ENCODE measurements around the gene HIF1AN.
"Not testable (repeated sequence)": the region's sequence is repeated elsewhere in the genome, so short reads cannot be mapped to it uniquely, and the experiment has no call there.

The HIF1AN gene

DNA sequence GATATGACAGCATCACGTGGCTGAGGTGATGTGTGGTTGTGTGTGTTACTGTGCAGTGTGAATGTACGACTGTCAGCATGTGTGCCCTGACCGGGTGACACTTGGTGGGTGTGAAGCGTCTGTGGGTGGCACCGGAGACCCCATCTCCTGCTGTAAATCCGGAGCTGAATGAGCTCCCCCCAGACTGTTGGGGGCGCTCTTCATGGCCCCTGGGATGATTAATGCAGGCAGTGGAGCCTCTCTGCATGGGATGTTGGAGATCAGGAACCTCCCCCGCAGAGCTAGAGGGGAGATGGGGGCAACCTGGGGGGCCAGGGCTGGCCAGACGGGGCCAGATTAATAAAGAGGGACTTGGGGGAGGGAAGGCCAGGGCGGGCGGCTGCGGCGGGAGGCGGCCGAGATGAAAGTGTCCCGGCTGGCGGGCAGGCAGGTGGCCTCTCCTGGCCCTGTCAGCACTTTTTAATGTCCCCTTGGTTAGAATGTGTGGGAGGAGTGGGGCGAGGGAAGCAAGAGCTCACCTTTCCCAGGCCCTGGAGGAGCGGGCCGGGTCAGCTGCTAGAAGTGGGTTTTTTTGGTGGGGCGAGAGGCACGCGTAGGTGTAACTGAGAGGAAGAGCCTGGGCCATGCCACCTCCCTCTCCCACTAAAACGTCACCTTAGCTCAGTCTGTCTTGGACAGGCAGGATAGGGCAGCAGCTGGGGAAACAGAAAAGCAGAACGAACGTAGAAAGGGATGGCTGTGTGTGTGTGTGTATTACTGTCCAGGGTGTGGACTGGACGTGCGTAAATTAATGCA is 34.1 kb downstream of the HIF1AN start:
- TF ChIP-seq PAX5 (IDR thresholded peaks at IDR 0.05; ENCODE audit: insufficient read depth, low read length, severe bottlenecking) (no peak), POLR2AphosphoS5 (IDR thresholded peaks at IDR 0.05; ENCODE audit: low read depth, low read length) (no peak), TAF1 (IDR thresholded peaks at IDR 0.05; ENCODE audit: low read depth, low read length) (no peak), POLR2A (IDR thresholded peaks at IDR 0.05; ENCODE audit: low read depth, low read length) (no peak), SPI1 (IDR thresholded peaks at IDR 0.05; ENCODE audit: low read depth, low read length) (no peak), POU2F2 (IDR thresholded peaks at IDR 0.05; ENCODE audit: low read depth, low read length) (no peak)
- DNase-seq (ENCODE audit: insufficient read length, low spot score) = no peak
- FAIRE-seq = no peak

DNA sequence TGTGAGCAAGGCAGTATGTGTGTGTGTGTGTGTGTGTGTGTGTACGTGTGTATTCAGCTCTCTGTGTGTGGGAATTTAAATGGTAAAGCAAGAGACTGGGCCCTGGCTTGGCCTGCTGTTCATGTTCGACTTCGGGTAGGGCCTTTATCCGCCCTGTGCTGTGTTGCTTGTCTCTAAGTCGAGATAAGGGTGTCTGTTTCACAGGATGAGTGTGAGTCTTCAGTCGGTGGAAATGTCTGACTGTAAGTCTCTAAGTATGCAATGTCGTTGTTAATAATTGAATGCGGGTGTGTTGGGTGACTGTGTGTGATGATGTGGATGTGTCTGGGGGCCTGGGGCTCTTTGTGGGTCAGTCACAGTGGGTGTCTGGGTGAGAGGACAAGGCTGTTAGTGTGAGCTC is 34.8 kb downstream of the HIF1AN start:
- no peak for TF ChIP-seq POLR2A (IDR thresholded peaks at IDR 0.05; ENCODE audit: low read depth, low read length)
- TF ChIP-seq POLR2AphosphoS5 (IDR thresholded peaks at IDR 0.05; ENCODE audit: low read depth, low read length) = no peak
- no peak for TF ChIP-seq SPI1 (IDR thresholded peaks at IDR 0.05; ENCODE audit: low read depth, low read length)
- TF ChIP-seq TAF1 (IDR thresholded peaks at IDR 0.05; ENCODE audit: low read depth, low read length) = no peak
- no peak for TF ChIP-seq PAX5 (IDR thresholded peaks at IDR 0.05; ENCODE audit: insufficient read depth, low read length, severe bottlenecking)
- no peak for TF ChIP-seq POU2F2 (IDR thresholded peaks at IDR 0.05; ENCODE audit: low read depth, low read length)
- FAIRE-seq (no peak), DNase-seq (ENCODE audit: insufficient read length, low spot score) (no peak)

- no peak for FAIRE-seq
Measured at GRCh38 chr10:100571084-100571856, 35.5 kb downstream of the HIF1AN start.

GRCh38 chr10:100575146-100575545 is 39.4 kb downstream of the HIF1AN start:
- FAIRE-seq; DNase-seq (ENCODE audit: insufficient read length, low spot score): not testable (repeated sequence)

More at GRCh38 chr10:100571084-100571856, 35.5 kb downstream of the HIF1AN start:
- no peak for DNase-seq (ENCODE audit: insufficient read length, low spot score)
- TF ChIP-seq POLR2A (IDR thresholded peaks at IDR 0.05; ENCODE audit: low read depth, low read length) = no peak
- TF ChIP-seq POU2F2 (IDR thresholded peaks at IDR 0.05; ENCODE audit: low read depth, low read length) = no peak
- no peak for TF ChIP-seq SPI1 (IDR thresholded peaks at IDR 0.05; ENCODE audit: low read depth, low read length)
- TF ChIP-seq TAF1 (IDR thresholded peaks at IDR 0.05; ENCODE audit: low read depth, low read length) = no peak
- TF ChIP-seq PAX5 (IDR thresholded peaks at IDR 0.05; ENCODE audit: insufficient read depth, low read length, severe bottlenecking) = no peak
- no peak for TF ChIP-seq POLR2AphosphoS5 (IDR thresholded peaks at IDR 0.05; ENCODE audit: low read depth, low read length)

- FAIRE-seq (no peak), DNase-seq (ENCODE audit: insufficient read length, low spot score) (no peak)
- TF ChIP-seq TAF1 (IDR thresholded peaks at IDR 0.05; ENCODE audit: low read depth, low read length) (no peak), POLR2AphosphoS5 (IDR thresholded peaks at IDR 0.05; ENCODE audit: low read depth, low read length) (no peak), POU2F2 (IDR thresholded peaks at IDR 0.05; ENCODE audit: low read depth, low read length) (no peak), PAX5 (IDR thresholded peaks at IDR 0.05; ENCODE audit: insufficient read depth, low read length, severe bottlenecking) (no peak), SPI1 (IDR thresholded peaks at IDR 0.05; ENCODE audit: low read depth, low read length) (no peak)
Measured at GRCh38 chr10:100575585-100576281, 40.0 kb downstream of the HIF1AN start.

- no peak for DNase-seq (ENCODE audit: insufficient read length, low spot score)
- TF ChIP-seq POLR2A (IDR thresholded peaks at IDR 0.05; ENCODE audit: low read depth, low read length) (no peak), POLR2AphosphoS5 (IDR thresholded peaks at IDR 0.05; ENCODE audit: low read depth, low read length) (no peak), TAF1 (IDR thresholded peaks at IDR 0.05; ENCODE audit: low read depth, low read length) (no peak), POU2F2 (IDR thresholded peaks at IDR 0.05; ENCODE audit: low read depth, low read length) (no peak), PAX5 (IDR thresholded peaks at IDR 0.05; ENCODE audit: insufficient read depth, low read length, severe bottlenecking) (no peak), SPI1 (IDR thresholded peaks at IDR 0.05; ENCODE audit: low read depth, low read length) (no peak)
- no peak for FAIRE-seq
Measured at GRCh38 chr10:100576282-100576635, 40.5 kb downstream of the HIF1AN start.

GRCh38 chr10:100579261-100580090 is 43.7 kb downstream of the HIF1AN start:
- DNase-seq (ENCODE audit: insufficient read length, low spot score) (no peak), FAIRE-seq (no peak)
- TF ChIP-seq TAF1 (IDR thresholded peaks at IDR 0.05; ENCODE audit: low read depth, low read length) (no peak), SPI1 (IDR thresholded peaks at IDR 0.05; ENCODE audit: low read depth, low read length) (no peak), PAX5 (IDR thresholded peaks at IDR 0.05; ENCODE audit: insufficient read depth, low read length, severe bottlenecking) (no peak), POU2F2 (IDR thresholded peaks at IDR 0.05; ENCODE audit: low read depth, low read length) (no peak), POLR2A (IDR thresholded peaks at IDR 0.05; ENCODE audit: low read depth, low read length) (no peak), POLR2AphosphoS5 (IDR thresholded peaks at IDR 0.05; ENCODE audit: low read depth, low read length) (no peak)

DNA sequence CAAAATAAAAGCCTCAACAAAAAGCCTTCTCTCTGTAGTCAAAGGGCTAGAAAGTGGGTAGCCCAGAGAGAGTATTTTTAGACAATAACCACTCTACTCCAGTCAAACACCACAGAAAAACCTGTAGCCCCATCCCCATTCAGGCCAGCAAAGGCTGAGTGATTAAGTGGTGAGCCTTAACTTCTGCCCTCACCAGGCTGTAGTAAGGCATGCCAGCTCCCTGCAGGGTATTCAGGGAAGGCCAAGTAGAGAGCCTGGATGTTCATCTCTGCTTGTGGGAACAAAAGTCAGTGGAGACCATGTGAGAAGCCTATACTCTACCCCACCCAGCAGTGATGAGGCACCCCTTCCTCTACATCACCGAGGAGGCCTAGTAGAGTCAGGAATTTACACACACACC is 51.2 kb downstream of the HIF1AN start:
- FAIRE-seq = no peak
- no peak for DNase-seq (ENCODE audit: insufficient read length, low spot score)
- TF ChIP-seq POU2F2 (IDR thresholded peaks at IDR 0.05; ENCODE audit: low read depth, low read length) = no peak

GRCh38 chr10:100598166-100598565 is 62.4 kb downstream of the HIF1AN start:
- DNase-seq (ENCODE audit: insufficient read length, low spot score) = no peak
- FAIRE-seq = no peak
- TF ChIP-seq PAX5 (IDR thresholded peaks at IDR 0.05; ENCODE audit: insufficient read depth, low read length, severe bottlenecking) (no peak), POLR2A (IDR thresholded peaks at IDR 0.05; ENCODE audit: low read depth, low read length) (no peak), POLR2AphosphoS5 (IDR thresholded peaks at IDR 0.05; ENCODE audit: low read depth, low read length) (no peak), SPI1 (IDR thresholded peaks at IDR 0.05; ENCODE audit: low read depth, low read length) (no peak), TAF1 (IDR thresholded peaks at IDR 0.05; ENCODE audit: low read depth, low read length) (no peak), POU2F2 (IDR thresholded peaks at IDR 0.05; ENCODE audit: low read depth, low read length) (no peak)

Measured in GM12891 (cell line).